GM21423 (cell line): ENCODE results near the gene SOCS7.
"Not testable (repeated sequence)": the region's sequence is repeated elsewhere in the genome, so short reads cannot be mapped to it uniquely, and the experiment has no call there.

Source experiments
- ATAC-seq: cut with Tn5 transposase; IDR thresholded peaks from one replicate; pipeline ENCODE4 v1.9.1; 2021; ENCODE audit warnings: mild to moderate bottlenecking, moderate library complexity; ENCODE audit not compliant: unreplicated experiment

SOCS7 gene

DNA sequence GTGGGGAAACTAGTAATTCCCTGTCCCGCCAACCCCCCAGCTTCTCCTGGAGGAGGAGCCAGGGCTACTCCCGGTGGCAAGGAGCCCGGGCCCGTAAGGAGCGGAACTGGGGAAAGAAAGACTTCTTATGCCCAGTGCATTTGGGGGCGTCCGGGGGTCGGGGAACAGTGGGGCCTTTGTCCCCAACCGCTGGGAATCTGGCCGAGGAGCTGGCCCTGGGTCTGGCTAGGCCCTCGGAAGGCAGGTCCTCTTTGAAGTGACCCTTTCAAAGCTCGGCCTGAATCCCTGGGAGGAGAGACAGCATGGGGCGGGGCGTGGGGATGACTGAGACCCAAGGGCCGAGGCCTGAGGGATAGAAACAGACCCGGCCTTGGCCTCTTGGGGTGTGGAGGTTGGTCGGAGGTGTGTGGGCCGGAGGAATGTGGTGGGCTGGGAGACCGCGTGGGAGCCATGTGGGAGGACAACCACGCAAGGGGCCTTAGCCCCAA lies 82.6 kb downstream of the SOCS7 start:
- no peak for ATAC-seq

DNA sequence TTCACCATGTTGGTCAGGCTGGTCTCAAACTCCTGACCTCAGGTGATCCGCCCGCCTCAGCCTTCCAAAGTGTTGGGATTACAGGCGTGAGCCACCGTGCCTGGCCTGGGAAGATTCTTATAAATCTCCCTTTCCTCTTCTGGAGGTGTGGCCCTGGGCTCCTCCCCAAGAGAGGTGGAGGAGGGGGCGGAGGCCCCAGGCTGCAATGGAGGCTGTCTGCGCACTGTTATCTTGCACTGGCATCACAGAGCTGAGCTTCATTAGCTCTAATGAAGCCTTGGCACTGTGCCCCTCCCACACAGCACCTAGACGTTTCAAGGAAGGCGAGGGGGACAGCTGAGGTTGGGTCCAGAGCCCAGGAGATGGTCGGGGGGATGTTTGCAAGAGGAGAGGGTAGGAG lies 84.2 kb downstream of the SOCS7 start:
- ATAC-seq, result no peak

DNA sequence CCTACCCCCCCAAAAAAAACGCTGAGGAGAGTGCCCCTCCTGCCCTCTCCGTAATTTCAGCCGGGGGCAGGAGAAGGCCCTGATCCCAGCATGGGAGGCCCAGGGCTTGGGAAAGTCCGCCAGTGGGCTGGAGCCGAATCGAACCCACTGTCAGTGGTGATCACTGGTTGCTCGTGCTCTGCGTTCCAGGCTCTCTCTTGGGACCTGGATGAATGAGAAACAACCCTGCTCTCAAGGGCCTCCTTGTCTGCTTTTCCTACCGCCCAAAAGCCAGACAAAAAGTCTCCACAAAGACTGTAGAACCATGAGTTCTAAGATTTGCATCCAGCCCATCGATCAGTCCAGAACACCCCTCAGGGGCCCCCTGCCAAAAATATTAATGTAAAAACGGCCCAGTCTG lies 84.7 kb downstream of the SOCS7 start:
- ATAC-seq, result no peak

DNA sequence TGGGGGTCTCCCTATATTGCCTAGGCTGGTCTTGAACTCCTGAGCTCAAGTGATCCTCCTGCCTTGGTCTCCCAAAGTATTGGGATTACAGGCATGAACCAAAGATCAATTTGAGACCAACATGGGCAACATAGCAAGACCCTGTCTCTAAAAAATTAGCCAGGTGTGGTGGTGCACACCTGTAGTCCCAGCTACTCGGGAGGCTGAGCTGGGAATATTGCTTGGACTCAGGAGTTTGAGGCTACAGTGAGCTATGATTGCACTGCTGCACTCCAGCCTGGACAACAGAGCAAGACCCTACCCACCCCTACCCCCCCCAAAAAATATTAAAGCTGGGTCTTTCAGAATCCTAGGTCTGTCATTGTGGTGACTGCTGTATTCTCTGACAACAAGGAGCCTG lies 85.7 kb downstream of the SOCS7 start:
- not testable (repeated sequence) for ATAC-seq

DNA sequence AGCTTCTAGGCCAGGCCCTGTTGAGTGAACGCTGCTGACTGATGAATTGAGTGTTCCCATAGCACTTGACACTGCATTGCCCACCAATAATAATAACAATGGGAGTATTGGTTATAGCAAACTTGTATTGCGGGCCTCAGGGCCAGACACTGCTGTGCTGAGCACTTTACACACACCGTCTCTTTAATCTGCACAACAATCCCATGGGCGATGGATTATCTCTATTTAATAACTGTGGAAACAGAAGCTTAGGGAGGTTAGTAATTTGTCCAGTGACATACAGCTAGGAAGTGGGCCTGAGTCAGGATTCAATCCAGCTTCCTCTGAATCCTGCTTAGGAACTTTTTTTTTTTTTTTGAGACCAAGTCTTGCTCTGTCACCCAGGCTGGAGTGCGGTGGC lies 87.8 kb downstream of the SOCS7 start:
- no peak for ATAC-seq

DNA sequence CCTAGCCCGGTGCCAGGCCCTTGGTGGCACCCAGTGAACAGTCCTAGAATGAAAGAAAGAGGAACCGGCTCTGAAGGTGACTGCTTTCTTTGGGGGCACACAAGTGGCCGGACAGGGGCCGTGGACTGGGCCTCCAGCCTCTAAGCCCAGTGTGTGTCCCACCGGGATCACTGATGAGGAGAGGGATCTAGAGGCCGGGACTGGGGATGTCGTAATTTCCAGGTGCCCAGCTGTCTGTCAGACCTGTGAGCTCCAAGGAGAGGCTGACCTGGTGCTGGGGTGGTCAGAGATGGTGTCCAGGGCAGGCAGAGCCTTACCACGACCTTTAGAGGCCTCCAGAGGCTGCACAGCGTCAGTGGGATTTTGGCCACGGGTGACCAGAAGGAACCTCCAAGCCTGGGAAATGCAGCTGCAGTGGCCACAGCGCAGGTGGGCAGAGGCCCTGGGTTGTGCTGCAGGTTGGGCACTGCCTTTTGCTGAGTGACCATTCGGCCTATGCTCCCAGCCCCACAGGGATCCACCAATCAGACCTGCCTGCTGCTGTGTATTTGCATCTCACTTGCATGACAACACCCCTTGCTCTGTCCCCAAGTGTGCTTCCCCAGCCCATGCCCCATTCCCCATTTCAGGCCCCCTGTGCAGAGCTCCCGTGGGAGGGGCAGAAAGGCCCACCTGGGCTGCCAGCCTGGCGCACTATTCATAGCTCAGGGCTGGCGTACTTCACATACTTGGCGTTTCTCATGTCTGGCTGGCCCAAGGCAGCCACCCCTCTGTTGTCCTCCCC lies 89.2 kb downstream of the SOCS7 start:
- ATAC-seq, result no peak

DNA sequence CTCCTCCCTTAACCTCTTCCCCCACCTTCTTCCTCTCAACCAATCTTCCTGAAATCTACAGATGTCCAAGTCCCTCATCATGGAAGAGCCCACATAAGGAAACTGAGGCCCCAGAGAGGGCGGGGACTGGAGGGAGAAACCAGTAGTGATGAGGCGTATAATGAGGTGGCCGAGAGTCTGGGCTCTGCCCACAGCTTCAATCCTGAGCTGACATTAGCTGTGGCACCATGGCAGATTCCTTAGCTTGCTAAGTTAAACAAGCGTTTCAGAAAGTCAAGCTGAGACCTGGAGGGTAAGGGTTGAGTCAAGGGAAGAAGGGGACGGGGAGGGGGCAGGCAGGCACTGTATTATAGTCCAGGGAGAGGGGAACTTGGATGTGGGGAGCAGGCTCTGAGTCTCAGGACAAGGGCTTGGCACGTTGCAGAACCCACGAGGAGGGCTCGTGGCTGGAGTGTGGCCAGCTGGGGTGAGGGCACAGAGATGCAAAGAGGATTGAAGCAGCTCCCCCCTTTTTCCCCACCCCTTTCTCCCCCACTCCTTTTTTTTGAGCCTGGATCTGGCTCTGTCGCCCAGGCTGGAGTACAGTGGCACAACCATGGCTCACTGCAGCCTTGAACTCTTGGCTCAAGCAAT lies 89.9 kb downstream of the SOCS7 start:
- ATAC-seq, result no peak

DNA sequence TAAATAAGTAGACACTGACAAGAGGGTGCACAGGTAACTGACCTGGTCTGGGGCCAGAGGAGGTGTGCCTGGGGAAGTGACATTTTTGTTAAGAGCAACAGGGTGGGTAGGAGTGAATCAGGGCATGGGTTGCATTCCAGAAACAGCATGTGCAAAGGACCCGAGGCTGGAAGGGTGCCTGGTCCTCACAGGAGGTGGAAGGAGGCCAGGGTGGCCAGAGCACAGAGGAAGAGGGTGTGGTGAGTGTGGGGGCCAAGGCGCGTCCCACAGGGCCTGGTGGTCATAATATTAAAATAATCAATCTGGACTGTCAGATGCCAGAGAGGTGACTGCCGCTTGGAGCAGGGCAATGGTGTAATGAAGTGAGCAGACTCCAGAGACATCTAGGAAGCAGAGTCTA lies 90.9 kb downstream of the SOCS7 start:
- ATAC-seq, result no peak

DNA sequence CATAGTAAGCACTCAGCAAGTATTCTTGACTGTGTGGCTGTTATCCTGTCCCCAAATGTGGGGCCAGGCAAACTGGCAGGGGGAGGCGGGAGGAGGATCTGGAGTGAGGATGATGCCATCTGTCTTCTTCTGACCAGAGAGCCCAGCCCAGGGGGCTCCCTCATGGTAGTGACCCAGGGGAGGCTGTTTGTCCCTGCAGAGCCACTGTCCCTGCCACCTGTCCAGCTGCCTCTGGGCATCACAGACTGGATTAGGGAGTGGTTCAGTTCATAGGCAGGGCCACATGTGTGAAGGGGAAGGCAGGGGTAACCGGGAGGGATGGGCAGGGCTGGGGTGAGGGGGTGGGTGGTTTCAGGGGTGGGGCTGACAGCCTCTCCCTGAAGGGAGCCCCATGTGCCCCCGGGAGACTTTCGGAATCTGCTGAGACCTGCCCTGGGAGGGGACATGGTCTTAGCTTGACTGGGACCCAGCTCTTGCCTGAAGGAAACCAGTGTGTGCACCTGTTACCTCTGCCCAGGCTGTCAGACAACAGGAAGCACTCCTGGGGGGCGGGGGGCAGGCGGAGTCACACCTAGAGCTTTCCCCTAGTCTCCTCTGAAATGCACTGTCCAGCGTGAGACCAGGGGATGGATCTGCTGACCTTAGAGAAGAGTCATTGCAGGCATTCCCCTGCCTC lies 91.8 kb downstream of the SOCS7 start:
- ATAC-seq, result no peak

DNA sequence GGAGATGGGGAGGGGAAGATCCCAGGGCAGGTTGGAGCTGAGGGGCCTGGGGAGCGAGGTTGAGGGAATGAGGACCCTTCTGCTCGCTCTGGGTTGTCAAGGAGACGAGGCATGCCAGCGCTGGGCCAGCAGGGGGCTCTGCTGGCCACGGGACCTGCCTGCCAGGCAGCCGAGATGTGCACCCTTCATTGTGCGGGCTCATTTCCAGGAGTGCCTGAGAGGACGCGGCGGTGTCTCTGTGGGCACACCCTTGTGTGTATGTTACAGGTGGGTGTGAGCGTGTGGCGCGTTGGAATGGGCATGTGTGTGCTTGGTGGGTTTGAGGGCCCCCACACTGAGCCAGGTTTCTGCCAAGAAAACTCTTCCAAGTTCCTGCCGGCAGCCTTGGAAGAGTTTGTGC lies 92.5 kb downstream of the SOCS7 start:
- no peak for ATAC-seq

DNA sequence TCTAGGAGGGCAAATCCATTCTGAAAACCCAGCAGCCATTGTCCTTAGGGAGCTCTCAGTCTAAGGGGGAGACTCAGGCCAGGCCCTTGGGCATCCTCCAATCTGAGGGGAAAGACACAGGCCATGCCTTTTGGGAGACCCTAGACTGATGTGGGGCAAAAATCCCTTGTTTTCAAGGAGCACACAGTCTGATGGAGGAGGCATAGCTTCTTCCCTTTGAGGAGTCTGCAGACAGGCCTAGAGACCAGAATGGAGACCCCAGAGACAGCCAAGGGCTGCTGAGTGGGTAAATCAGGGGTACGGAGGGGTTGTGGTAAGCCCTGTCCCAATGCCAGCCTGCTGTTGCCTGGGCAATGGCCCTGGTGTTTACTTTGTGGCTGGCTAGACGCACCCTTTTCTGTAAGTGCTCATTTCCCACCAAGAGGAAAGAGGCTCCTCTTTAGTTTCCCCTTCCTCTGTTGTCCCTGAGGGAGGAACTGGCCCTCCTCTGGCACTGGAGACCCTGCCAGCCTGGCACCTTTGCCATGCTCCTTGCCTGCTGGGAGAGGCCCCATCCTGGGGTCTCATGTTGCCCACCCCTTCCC lies 96.0 kb downstream of the SOCS7 start:
- no peak for ATAC-seq

DNA sequence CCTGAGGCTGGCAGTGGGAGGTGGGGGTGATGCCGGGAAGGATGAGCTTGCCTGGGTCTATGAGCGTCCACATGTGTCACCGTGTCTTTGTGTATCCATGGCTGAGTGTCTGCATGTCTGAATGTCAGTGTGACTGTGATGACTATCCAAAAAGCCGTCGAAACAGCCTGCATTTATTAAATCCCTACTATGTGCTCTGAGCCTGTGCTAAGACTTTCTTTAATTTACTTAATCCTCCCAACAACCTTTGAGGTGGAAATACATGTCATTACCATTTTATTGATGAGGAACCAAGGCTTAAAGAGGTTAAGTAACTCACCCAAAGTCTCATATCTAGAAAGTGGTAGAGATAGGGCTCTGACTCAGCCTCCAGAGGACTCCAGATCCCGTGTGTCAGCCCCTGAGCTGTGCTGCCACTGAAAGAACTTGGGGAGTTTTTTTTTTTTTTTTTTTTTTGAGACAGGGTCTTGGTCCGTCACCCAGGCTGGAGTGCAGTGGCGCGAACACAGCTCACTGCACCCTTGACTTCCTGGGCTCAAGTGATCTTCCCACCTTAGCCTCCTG lies 96.6 kb downstream of the SOCS7 start:
- ATAC-seq, result no peak

DNA sequence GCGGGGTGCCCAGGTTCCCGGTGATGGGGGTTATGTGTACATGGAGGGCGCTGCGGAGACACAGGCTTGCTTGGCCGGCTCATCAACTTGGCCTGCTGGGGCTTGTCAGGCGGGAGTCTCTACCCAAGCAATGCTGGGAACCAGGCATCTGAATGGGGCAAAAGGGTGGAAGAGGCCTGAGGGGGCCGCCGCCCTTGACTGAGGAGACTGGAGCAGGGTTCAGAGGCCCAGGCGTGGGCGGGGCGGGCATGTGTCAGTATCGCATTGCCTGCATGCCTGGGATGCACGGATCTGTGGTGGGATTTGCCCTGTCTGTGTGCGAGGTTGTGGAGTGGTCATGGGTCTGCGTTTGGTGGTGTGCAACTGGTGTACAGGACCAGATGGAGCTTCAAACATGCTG lies 97.7 kb downstream of the SOCS7 start:
- no peak for ATAC-seq

DNA sequence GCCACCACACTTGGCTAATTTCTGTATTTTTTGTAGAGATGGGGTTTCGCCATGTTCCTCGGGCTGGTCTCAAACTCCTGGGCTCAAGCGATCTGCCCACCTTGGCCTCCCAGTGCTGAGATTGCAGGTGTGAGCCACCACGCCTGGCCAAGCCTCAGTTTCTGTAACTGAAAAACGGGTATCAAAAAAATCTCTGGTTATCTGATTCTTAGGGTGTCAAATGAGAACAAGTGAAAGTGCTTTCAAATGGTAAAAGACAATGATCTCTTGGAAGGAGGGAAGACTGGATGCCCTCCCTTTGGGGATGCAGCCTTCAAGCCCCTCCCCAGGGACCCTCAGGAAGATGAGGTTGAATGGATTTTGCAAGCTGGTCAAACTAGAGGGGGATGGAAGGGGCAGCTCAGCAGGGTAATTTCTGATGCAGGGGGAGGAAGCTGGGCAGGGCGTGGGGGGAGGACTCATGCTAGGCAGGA lies 98.9 kb downstream of the SOCS7 start:
- no peak for ATAC-seq

DNA sequence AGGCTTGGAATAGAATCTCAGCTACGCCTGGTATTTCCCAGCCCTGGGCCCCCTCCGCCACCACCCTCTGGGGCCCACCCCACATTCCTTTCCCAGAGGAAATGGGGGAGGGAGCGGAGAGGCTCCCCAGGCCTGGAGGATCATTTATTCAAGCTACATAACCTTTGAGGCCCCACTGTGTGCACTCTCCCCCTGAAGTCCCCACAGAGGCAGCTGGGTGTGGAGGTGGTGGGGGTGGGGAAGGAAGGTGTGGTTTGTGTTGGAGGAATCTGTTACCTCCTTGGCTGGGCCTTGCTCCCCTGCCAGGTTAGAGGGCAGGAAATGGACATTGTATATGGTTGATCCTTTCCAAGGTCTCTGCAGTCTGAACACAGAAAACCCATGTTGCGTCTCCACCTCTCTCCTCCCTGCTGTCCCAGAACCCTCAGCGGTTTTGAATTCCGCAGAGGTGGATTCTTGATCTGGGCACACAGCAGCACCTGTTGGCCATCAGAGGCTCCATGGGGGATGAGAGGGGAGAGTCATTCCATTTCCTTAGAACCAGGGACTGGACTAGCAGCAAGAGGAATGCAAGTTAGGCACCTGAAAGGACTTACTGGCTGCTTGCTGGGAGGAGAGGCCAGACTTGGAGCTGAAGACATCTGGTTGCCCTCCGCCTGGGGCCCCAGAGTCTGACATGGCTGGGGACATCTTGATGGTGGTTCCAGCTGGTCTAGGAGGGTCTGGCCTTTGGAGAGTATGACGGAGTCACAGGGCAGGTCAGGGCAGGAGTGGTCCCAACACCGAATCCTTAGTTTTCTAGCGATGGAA lies 99.6 kb downstream of the SOCS7 start:
- no peak for ATAC-seq

DNA sequence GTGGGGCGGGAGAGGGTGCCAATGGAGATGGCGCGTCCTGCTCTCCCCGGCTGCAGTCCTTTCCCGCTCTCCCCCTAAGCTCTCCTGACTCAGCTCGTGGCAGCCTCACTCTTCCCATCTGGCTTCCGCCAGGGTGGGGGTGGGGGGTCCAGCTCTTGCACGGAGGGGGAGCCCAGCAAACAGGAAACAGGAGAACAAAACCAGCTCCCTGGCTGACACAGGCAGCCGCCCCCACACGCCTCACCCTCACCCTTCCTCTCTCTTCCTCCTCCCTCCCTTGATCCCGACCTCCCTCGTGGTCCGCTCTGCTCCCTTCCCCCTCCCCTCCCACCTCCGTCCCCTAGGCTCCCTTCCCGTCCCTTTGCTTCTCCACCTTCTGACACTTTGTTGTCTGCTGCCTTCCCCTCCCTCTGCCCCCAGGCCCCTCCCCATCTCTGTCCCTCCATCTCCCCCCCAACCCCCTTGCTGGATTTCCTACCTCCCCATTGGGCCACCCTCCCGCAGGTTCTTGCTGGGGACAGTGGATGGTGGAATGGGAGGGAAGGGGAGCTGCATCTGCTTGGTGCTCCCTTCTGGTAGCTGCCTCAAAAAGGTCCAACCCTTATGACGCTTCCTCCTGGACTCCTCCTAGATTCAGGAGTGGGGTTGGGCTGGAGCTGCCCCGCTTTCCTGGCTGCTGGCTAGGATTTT lies 100.3 kb downstream of the SOCS7 start:
- ATAC-seq, result no peak

DNA sequence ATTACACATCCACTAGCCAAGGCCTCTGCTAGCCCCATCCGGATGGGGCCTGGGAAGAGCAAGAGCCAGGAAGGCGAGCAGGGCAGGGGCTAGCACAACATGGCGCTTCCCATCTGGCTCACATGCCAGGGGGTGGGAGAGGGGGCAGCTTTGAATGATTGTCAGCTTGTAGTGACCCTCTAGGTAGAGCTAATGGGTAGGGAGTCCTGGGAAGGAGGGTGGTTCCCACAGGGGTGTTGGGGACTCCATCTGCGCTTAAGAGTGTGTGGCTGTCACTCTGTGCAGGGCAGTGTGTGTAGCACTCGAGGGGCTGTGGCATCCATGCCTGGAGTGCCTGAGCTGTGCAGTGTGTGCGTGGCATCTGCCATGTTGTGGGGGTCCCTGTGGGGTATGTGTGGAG lies 101.1 kb downstream of the SOCS7 start:
- ATAC-seq, result no peak

DNA sequence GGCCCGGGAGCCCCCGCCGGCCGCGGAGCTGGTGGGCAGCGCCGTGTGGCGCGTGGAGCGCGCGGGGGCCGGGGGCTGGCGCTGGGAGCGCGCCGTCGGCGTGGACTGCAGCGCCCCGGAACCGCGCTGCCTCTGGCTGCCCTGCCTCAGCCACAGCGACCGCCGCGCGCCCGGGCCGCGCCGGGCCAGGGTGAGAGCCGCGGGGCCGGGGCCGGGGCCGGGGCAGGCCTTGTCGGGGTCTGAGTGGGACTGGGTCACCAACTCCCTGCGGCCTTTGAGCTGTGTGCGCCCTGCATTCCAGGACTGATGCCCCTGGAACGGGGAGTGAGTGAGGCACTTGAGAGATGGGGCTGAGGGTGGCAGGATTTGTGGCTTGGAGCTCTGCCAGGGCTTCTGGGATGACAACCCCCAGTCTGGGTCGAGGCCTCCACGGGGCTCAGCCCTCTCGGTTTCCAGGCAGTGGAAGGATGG lies 102.3 kb downstream of the SOCS7 start:
- ATAC-seq, result no peak

DNA sequence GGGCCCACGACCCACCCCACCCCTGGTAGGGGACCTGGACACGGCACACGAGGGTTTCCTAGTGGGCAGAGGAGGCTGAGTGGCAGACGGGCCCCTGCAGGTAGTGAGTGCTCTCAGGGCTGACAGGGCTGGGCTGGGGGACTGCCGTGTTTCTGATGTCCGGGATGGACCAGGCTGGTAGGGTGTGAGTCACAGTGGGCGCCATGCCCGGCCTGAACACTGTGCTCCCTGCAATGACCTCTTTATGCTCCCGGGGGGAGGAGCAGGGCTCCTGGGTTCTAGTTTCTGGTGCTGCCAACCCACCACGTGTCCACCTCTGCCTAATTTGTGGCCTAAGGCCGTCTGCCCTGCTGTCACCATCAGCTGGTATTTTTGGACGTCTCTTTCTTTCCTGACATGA lies 102.9 kb downstream of the SOCS7 start:
- ATAC-seq, result no peak
